ENCODE data around the gene DOCK9.

DNA sequence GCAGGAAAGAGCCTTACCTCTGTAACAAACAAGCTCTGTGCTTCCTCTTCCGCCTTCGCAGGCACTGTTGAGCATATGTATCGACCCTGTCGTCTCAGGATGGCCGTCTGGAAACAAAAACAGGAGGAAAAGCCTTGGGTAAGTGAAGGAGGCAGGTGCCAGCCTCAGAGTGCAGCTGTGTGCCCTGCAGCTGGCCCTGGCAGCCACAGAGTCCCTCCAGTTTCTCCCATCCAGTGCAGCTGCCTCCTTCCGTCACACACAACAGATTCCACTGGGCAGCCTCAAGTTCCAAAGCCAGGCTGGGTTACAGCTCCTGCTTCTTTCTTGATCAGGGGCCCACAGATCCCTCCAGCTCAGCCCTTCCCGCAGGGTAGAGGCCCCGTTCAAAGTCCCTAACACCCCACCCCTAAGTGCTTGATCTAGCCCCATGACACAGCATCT is 47.7 kb downstream of the DOCK9 start:
- TF ChIP-seq, protein P1, sequence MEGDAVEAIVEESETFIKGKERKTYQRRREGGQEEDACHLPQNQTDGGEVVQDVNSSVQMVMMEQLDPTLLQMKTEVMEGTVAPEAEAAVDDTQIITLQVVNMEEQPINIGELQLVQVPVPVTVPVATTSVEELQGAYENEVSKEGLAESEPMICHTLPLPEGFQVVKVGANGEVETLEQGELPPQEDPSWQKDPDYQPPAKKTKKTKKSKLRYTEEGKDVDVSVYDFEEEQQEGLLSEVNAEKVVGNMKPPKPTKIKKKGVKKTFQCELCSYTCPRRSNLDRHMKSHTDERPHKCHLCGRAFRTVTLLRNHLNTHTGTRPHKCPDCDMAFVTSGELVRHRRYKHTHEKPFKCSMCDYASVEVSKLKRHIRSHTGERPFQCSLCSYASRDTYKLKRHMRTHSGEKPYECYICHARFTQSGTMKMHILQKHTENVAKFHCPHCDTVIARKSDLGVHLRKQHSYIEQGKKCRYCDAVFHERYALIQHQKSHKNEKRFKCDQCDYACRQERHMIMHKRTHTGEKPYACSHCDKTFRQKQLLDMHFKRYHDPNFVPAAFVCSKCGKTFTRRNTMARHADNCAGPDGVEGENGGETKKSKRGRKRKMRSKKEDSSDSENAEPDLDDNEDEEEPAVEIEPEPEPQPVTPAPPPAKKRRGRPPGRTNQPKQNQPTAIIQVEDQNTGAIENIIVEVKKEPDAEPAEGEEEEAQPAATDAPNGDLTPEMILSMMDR (IDR thresholded peaks at IDR 0.05), result no peak
- TF ChIP-seq, protein P2, sequence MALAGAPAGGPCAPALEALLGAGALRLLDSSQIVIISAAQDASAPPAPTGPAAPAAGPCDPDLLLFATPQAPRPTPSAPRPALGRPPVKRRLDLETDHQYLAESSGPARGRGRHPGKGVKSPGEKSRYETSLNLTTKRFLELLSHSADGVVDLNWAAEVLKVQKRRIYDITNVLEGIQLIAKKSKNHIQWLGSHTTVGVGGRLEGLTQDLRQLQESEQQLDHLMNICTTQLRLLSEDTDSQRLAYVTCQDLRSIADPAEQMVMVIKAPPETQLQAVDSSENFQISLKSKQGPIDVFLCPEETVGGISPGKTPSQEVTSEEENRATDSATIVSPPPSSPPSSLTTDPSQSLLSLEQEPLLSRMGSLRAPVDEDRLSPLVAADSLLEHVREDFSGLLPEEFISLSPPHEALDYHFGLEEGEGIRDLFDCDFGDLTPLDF (CRISPR knock-in tag; IDR thresholded peaks at IDR 0.05), result no peak
- TF ChIP-seq EMX1 (CRISPR knock-in tag; IDR thresholded peaks at IDR 0.05), result no peak
- no peak for TF ChIP-seq CREB1 (CRISPR knock-in tag; IDR thresholded peaks at IDR 0.05)

Data from WTC11 (cell line).